Endothelial cell of umbilical vein (primary cell): ENCODE measurements around the gene S100A16.

Experiments used
- CTCF ChIP-seq, 2 donors: IDR thresholded peaks; 1 replicate in 1 of 2; 2 replicates in 1 of 2; pipeline ENCODE4 v1.5.1; 2011; ENCODE audit warnings: low read length in 2 of 2, mild to moderate bottlenecking in 2 of 2, moderate library complexity in 2 of 2, control low read depth in 1 of 2, inconsistent platforms in 1 of 2, low read depth in 1 of 2; ENCODE audit not compliant: insufficient read depth in 1 of 2; ENCODE audit errors: extremely low read depth in 1 of 2
- EZH2 ChIP-seq: IDR thresholded peaks from 2 replicates; pipeline ENCODE4 v1.6.1; 2012; ENCODE audit warnings: borderline replicate concordance, low read depth, mild to moderate bottlenecking, moderate library complexity, low read length, inconsistent platforms; ENCODE audit not compliant: severe bottlenecking
- FOS ChIP-seq: IDR thresholded peaks from 2 replicates; pipeline ENCODE4 v1.6.1; 2011; ENCODE audit warnings: mild to moderate bottlenecking, low read length, moderate library complexity, borderline replicate concordance; ENCODE audit not compliant: insufficient read depth
- JUN ChIP-seq: IDR thresholded peaks from 2 replicates; pipeline ENCODE4 v1.6.1; 2011; ENCODE audit warnings: borderline replicate concordance, low read depth; ENCODE audit not compliant: insufficient read length, insufficient read depth
- MAX ChIP-seq: IDR thresholded peaks from 2 replicates; pipeline ENCODE4 v1.6.1; 2011; ENCODE audit not compliant: insufficient read depth, insufficient read length
- MYC ChIP-seq: IDR thresholded peaks from one replicate; pipeline ENCODE4 v1.6.1; 2011; ENCODE audit warnings: mild to moderate bottlenecking, low read depth, low read length
- POLR2A ChIP-seq: IDR thresholded peaks from 2 replicates; pipeline ENCODE4 v1.6.1; 2012; ENCODE audit warnings: low read depth, mild to moderate bottlenecking, control low read depth, low read length
- POLR2AphosphoS5 ChIP-seq: IDR thresholded peaks from 2 replicates; pipeline ENCODE4 v1.6.1; 2012; ENCODE audit warnings: low read depth, mild to moderate bottlenecking, control low read depth, low read length, moderate library complexity; ENCODE audit not compliant: insufficient read depth

GRCh38 chr1:153612755-153613331 lies at the start of gene S100A16:
- no peak for TF ChIP-seq POLR2A
- no peak for TF ChIP-seq CTCF (IDR thresholded peaks at IDR 0.05; ENCODE audit: extremely low read depth in 1 of 2, insufficient read depth in 1 of 2, low read depth in 1 of 2, low read length in 2 of 2)
- no peak for TF ChIP-seq EZH2
- TF ChIP-seq FOS = no peak
- peak; percentile 34 for TF ChIP-seq POLR2AphosphoS5
- no peak for TF ChIP-seq MAX
- TF ChIP-seq MYC = no peak
- TF ChIP-seq JUN = no peak
